ENCODE data around the gene LGALS7B. TPM values are rescaled to one million over a fixed set of nuclear protein-coding genes. Genes with fewer than 3 reads are reported as not detected.
"Not testable (repeated sequence)": the region's sequence is repeated elsewhere in the genome, so short reads cannot be mapped to it uniquely, and the experiment has no call there.

LGALS7B gene
- polyA plus RNA-seq, 1 of the 3 experiments (the other 2 are of a cell fraction) = not detected

- TF ChIP-seq REST (IDR thresholded peaks at IDR 0.05; ENCODE audit: low read depth, low read length) = no peak
- TF ChIP-seq MXI1 (IDR thresholded peaks at IDR 0.05; ENCODE audit: low read depth, low read length) = no peak
- no peak for TF ChIP-seq SMC3 (IDR thresholded peaks at IDR 0.05; ENCODE audit: low read depth, low read length)
- no peak for TF ChIP-seq RFX5 (IDR thresholded peaks at IDR 0.05; ENCODE audit: low read length)
- no peak for TF ChIP-seq ZBTB33 (IDR thresholded peaks at IDR 0.05; ENCODE audit: borderline replicate concordance, low read depth)
- TF ChIP-seq ELF1 (IDR thresholded peaks at IDR 0.05) = no peak
Observed at GRCh38 chr19:38806371-38806770, 17.4 kb downstream of the LGALS7B start (continued).

- H3K9me2 ChIP-seq; POLR2A ChIA-PET; H3K9me3 ChIP-seq; DNase-seq; H3K79me2 ChIP-seq (ENCODE audit: insufficient read depth); H3K4me1 ChIP-seq (ENCODE audit: control insufficient read depth in 1 of 2, insufficient read depth in 2 of 2, low read depth in 1 of 2, low read length in 1 of 2); H3K36me3 ChIP-seq (replicated peaks in 1 of 2; ENCODE audit: control insufficient read depth in 1 of 2, insufficient read depth in 2 of 2, low read length in 1 of 2); H3K4me3 ChIP-seq (ENCODE audit: low read depth in 2 of 2, low read length in 1 of 2); H3K4me2 ChIP-seq; CTCF ChIA-PET; H2AFZ ChIP-seq (ENCODE audit: low read depth); H3K27me3 ChIP-seq (ENCODE audit: insufficient read depth); H3K27ac ChIP-seq (ENCODE audit: low read depth in 2 of 2, low read length in 1 of 2); H3K9ac ChIP-seq; H4K20me1 ChIP-seq (ENCODE audit: insufficient read depth); H3F3A ChIP-seq (replicated peaks; ENCODE audit: insufficient read depth): not testable (repeated sequence)
- 90% methylated on average over 18 of the region's 18 CpGs for WGBS (ENCODE audit: low lambda C conversion rate)
Observed at GRCh38 chr19:38807374-38808098, 18.5 kb downstream of the LGALS7B start.

GRCh38 chr19:38808741-38809140 lies 19.7 kb downstream of the LGALS7B start:
- no peak for DNase-seq
- no peak overlapping the region for H2AFZ ChIP-seq (ENCODE audit: low read depth)
- CTCF ChIA-PET = no interaction called here
- no peaks in the 10 kb centered on the region for H3K9me3 ChIP-seq
- H3K27ac ChIP-seq (ENCODE audit: low read depth in 2 of 2, low read length in 1 of 2) = no peak overlapping the region
- H3K4me2 ChIP-seq = no peak overlapping the region
- H3F3A ChIP-seq (replicated peaks; ENCODE audit: insufficient read depth) = no peaks in the 10 kb centered on the region
- H3K4me1 ChIP-seq (ENCODE audit: control insufficient read depth in 1 of 2, insufficient read depth in 2 of 2, low read depth in 1 of 2, low read length in 1 of 2) = no peaks in the 10 kb centered on the region
- H3K36me3 ChIP-seq (replicated peaks in 1 of 2; ENCODE audit: control insufficient read depth in 1 of 2, insufficient read depth in 2 of 2, low read length in 1 of 2) = no peaks in the 10 kb centered on the region
- no peaks in the 10 kb centered on the region for H4K20me1 ChIP-seq (ENCODE audit: insufficient read depth)
- H3K27me3 ChIP-seq (ENCODE audit: insufficient read depth) = no peaks in the 10 kb centered on the region
- 87% methylated on average over 15 of the region's 17 CpGs for WGBS (ENCODE audit: low lambda C conversion rate)
- POLR2A ChIA-PET = no interaction called here
- H3K9ac ChIP-seq = no peak overlapping the region
- H3K9me2 ChIP-seq = no peaks in the 10 kb centered on the region
- no peak overlapping the region for H3K4me3 ChIP-seq (ENCODE audit: low read depth in 2 of 2, low read length in 1 of 2)
- no peaks in the 10 kb centered on the region for H3K79me2 ChIP-seq (ENCODE audit: insufficient read depth)
- TF ChIP-seq GABPA (IDR thresholded peaks at IDR 0.05; ENCODE audit: low read depth) = no peak
- no peak for TF ChIP-seq FOSL2 (IDR thresholded peaks at IDR 0.05; ENCODE audit: borderline replicate concordance, low read depth)
- no peak for TF ChIP-seq MXI1 (IDR thresholded peaks at IDR 0.05; ENCODE audit: low read depth, low read length)
- TF ChIP-seq TAF1 (IDR thresholded peaks at IDR 0.05; ENCODE audit: borderline replicate concordance, low read depth, low read length) = no peak
- no peak for TF ChIP-seq RCOR1 (IDR thresholded peaks at IDR 0.05; ENCODE audit: low read length)
- TF ChIP-seq YY1 (IDR thresholded peaks at IDR 0.05; ENCODE audit: low read depth) = no peak
- no peak for TF ChIP-seq JUND (IDR thresholded peaks at IDR 0.05)
- no peak for TF ChIP-seq POLR2AphosphoS5 (IDR thresholded peaks at IDR 0.05; ENCODE audit: low read depth, low read length)
- TF ChIP-seq FOXM1 (IDR thresholded peaks at IDR 0.05; ENCODE audit: low read depth) = no peak
- no peak for TF ChIP-seq SIN3A (IDR thresholded peaks at IDR 0.05; ENCODE audit: borderline replicate concordance, low read depth, low read length)
- no peak for TF ChIP-seq RXRA (IDR thresholded peaks at IDR 0.05; ENCODE audit: borderline replicate concordance, low read depth)
- TF ChIP-seq EP300 (IDR thresholded peaks at IDR 0.05; ENCODE audit: borderline replicate concordance in 1 of 2, low read depth in 1 of 2, low read length in 1 of 2) = no peak
- TF ChIP-seq EZH2phosphoT487 (IDR thresholded peaks at IDR 0.05; ENCODE audit: borderline replicate concordance, low read depth) = no peak
- no peak for TF ChIP-seq ELF1 (IDR thresholded peaks at IDR 0.05)
- TF ChIP-seq MAX (IDR thresholded peaks at IDR 0.05; ENCODE audit: low read depth) = no peak
- no peak for TF ChIP-seq TCF12 (IDR thresholded peaks at IDR 0.05)
- no peak for TF ChIP-seq FOXJ3 (CRISPR knock-in tag; IDR thresholded peaks at IDR 0.05)

Measured in SK-N-SH (cell line).